ENCODE results near the gene B9D1.

Gene B9D1

GRCh38 chr17:19345067-19345460 lies 17.5 kb downstream of the B9D1 start:
- H3K79me2 ChIP-seq (ENCODE audit: low read length) = no peaks in the 10 kb centered on the region
- H3K4me3 ChIP-seq (ENCODE audit: low read length) = no peak overlapping the region
- H3K9ac ChIP-seq (ENCODE audit: low read length) = no peak overlapping the region
- TF ChIP-seq, protein P1, sequence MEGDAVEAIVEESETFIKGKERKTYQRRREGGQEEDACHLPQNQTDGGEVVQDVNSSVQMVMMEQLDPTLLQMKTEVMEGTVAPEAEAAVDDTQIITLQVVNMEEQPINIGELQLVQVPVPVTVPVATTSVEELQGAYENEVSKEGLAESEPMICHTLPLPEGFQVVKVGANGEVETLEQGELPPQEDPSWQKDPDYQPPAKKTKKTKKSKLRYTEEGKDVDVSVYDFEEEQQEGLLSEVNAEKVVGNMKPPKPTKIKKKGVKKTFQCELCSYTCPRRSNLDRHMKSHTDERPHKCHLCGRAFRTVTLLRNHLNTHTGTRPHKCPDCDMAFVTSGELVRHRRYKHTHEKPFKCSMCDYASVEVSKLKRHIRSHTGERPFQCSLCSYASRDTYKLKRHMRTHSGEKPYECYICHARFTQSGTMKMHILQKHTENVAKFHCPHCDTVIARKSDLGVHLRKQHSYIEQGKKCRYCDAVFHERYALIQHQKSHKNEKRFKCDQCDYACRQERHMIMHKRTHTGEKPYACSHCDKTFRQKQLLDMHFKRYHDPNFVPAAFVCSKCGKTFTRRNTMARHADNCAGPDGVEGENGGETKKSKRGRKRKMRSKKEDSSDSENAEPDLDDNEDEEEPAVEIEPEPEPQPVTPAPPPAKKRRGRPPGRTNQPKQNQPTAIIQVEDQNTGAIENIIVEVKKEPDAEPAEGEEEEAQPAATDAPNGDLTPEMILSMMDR (IDR thresholded peaks at IDR 0.05; ENCODE audit: low read length) = no peak
- TF ChIP-seq EZH2 (optimal IDR thresholded peaks at IDR 0.05; ENCODE audit: low read depth, low read length) = no peak
- no peak for TF ChIP-seq EZH2phosphoT487 (IDR thresholded peaks at IDR 0.05; ENCODE audit: low read length)
- no peaks in the 10 kb centered on the region for H4K20me1 ChIP-seq (ENCODE audit: insufficient read depth, low read length)
- no peaks in the 10 kb centered on the region for H3K4me1 ChIP-seq (ENCODE audit: low read length)
- no peaks in the 10 kb centered on the region for H3K9me3 ChIP-seq (replicated peaks; ENCODE audit: insufficient read depth, low read length)
- H3K36me3 ChIP-seq (replicated peaks; ENCODE audit: insufficient read depth, low read length) = no peaks in the 10 kb centered on the region
- no peaks in the 10 kb centered on the region for H3F3A ChIP-seq (ENCODE audit: insufficient read depth, low read length)
- no peaks in the 10 kb centered on the region for H3K27me3 ChIP-seq (replicated peaks; ENCODE audit: insufficient read depth, low read length)
- no peak overlapping the region for H3K4me2 ChIP-seq (ENCODE audit: low read depth, low read length)
- H3K27ac ChIP-seq (ENCODE audit: low read length) = no peak overlapping the region
- DNase-seq = no peak
- H2AFZ ChIP-seq (ENCODE audit: low read length) = no peak overlapping the region
- H3K9me2 ChIP-seq (replicated peaks; ENCODE audit: insufficient read depth, low read length) = no peaks in the 10 kb centered on the region

GRCh38 chr17:19344311-19345066 lies 18.0 kb downstream of the B9D1 start:
- no peak for DNase-seq

GRCh38 chr17:19343671-19344151 lies 18.8 kb downstream of the B9D1 start:
- Histone ChIP-seq H3F3A (ENCODE audit: insufficient read depth, low read length) (no peaks in the 10 kb centered on the region), H3K9me3 (replicated peaks; ENCODE audit: insufficient read depth, low read length) (no peaks in the 10 kb centered on the region), H3K4me1 (ENCODE audit: low read length) (no peaks in the 10 kb centered on the region), H4K20me1 (ENCODE audit: insufficient read depth, low read length) (no peaks in the 10 kb centered on the region), H2AFZ (ENCODE audit: low read length) (no peak overlapping the region), H3K4me2 (ENCODE audit: low read depth, low read length) (no peak overlapping the region), H3K27me3 (replicated peaks; ENCODE audit: insufficient read depth, low read length) (no peaks in the 10 kb centered on the region), H3K4me3 (ENCODE audit: low read length) (no peak overlapping the region), H3K79me2 (ENCODE audit: low read length) (no peaks in the 10 kb centered on the region), H3K9ac (ENCODE audit: low read length) (no peak overlapping the region), H3K36me3 (replicated peaks; ENCODE audit: insufficient read depth, low read length) (no peaks in the 10 kb centered on the region), H3K27ac (ENCODE audit: low read length) (no peak overlapping the region), H3K9me2 (replicated peaks; ENCODE audit: insufficient read depth, low read length) (no peaks in the 10 kb centered on the region)
- TF ChIP-seq, protein P1 (IDR thresholded peaks at IDR 0.05; ENCODE audit: low read length) = no peak
- TF ChIP-seq EZH2phosphoT487 (IDR thresholded peaks at IDR 0.05; ENCODE audit: low read length) (no peak), EZH2 (optimal IDR thresholded peaks at IDR 0.05; ENCODE audit: low read depth, low read length) (no peak)
- DNase-seq = no peak

More at GRCh38 chr17:19344311-19345066, 18.0 kb downstream of the B9D1 start:
- TF ChIP-seq EZH2phosphoT487 (IDR thresholded peaks at IDR 0.05; ENCODE audit: low read length) (no peak), EZH2 (optimal IDR thresholded peaks at IDR 0.05; ENCODE audit: low read depth, low read length) (no peak)
- TF ChIP-seq, protein P1 (IDR thresholded peaks at IDR 0.05; ENCODE audit: low read length) = no peak
- Histone ChIP-seq H3K79me2 (ENCODE audit: low read length) (no peaks in the 10 kb centered on the region), H3K9me2 (replicated peaks; ENCODE audit: insufficient read depth, low read length) (no peaks in the 10 kb centered on the region), H3K9ac (ENCODE audit: low read length) (no peak overlapping the region), H3F3A (ENCODE audit: insufficient read depth, low read length) (no peaks in the 10 kb centered on the region), H3K4me2 (ENCODE audit: low read depth, low read length) (no peak overlapping the region), H3K27ac (ENCODE audit: low read length) (no peak overlapping the region), H3K36me3 (replicated peaks; ENCODE audit: insufficient read depth, low read length) (no peaks in the 10 kb centered on the region), H2AFZ (ENCODE audit: low read length) (no peak overlapping the region), H4K20me1 (ENCODE audit: insufficient read depth, low read length) (no peaks in the 10 kb centered on the region), H3K4me1 (ENCODE audit: low read length) (no peaks in the 10 kb centered on the region), H3K9me3 (replicated peaks; ENCODE audit: insufficient read depth, low read length) (no peaks in the 10 kb centered on the region), H3K27me3 (replicated peaks; ENCODE audit: insufficient read depth, low read length) (no peaks in the 10 kb centered on the region), H3K4me3 (ENCODE audit: low read length) (no peak overlapping the region)

Data from MM.1S (cell line).